Prostate gland (tissue), 2 donors: ENCODE results near the gene LIN28A. TPM values are rescaled to one million over a fixed set of nuclear protein-coding genes. Genes with fewer than 3 reads are reported as not detected.
"Not testable (repeated sequence)": the region's sequence is repeated elsewhere in the genome, so short reads cannot be mapped to it uniquely, and the experiment has no call there.

Source experiments
- DNase-seq: peaks from one replicate; pipeline ENCODE4 v3.0.0-alpha.2; 2019; ENCODE audit warnings: low spot score
- H3K27ac ChIP-seq, 2 donors: fragments of 200-600 bp; sonication (generic); 2 replicates each; pipeline ENCODE4 v1.5.1; 2017 to 2019
- H3K27me3 ChIP-seq: fragments of 200-600 bp; sonication (generic); replicated peaks from 2 replicates; pipeline ENCODE4 v1.5.1; 2019; ENCODE audit not compliant: insufficient read depth
- H3K36me3 ChIP-seq, 2 donors: fragments of 200-600 bp; sonication (generic); 1 replicate in 1 of 2; 2 replicates in 1 of 2; pipeline versions ENCODE4 v1.5.1 to v1.8.1; 2017 to 2019
- H3K4me1 ChIP-seq: fragments of 200-600 bp; sonication (generic); replicated peaks from 2 replicates; pipeline ENCODE4 v1.5.1; 2019
- H3K4me3 ChIP-seq, 2 donors: fragments of 200-600 bp; sonication (generic); 2 replicates each; pipeline ENCODE4 v1.5.1; 2017 to 2019
- H3K9me3 ChIP-seq: fragments of 200-600 bp; sonication (generic); 2 replicates; pipeline ENCODE4 v1.5.1; 2017
- CTCF ChIP-seq, 4 experiments: fragments of 200-600 bp in 2 of 4; fragments of 450-650 bp in 2 of 4; sonication (generic) in 2 of 4; IDR thresholded peaks; 1 replicate in 3 of 4; 2 replicates in 1 of 4; pipeline ENCODE4 v1.5.1; 2016 to 2019; ENCODE audit warnings: antibody characterized with exemption in 4 of 4, mild to moderate bottlenecking in 2 of 4, moderate library complexity in 2 of 4
- POLR2A ChIP-seq: fragments of 450-650 bp; IDR thresholded peaks from one replicate; pipeline ENCODE4 v1.6.1; 2016; ENCODE audit warnings: antibody characterized with exemption, mild to moderate bottlenecking
- POLR2AphosphoS5 ChIP-seq: sonication (generic); formaldehyde crosslinking; IDR thresholded peaks from one replicate; pipeline ENCODE4 v1.6.1; 2017; ENCODE audit warnings: antibody characterized with exemption
- WGBS: methylation state at CpG from one replicate; pipeline ENCODE4 v1.1.5; 2018; 5-methylcytosine and 5-hydroxymethylcytosine counted together
- intact Hi-C: fragments of 100-400 bp; cut with DNase I; formaldehyde crosslinking; loops from one replicate; pipeline ENCODE4 v1.14.2; 2022
- total RNA-seq, 2 donors: library from RNA; depleted of rRNA; stranded (reverse); fragments of >200 nt; gene quantifications; one replicate each; pipeline ENCODE4 v1.1.0, GENCODE V29; 2016

LIN28A gene
- total RNA-seq, 2 donors from 2014 or later: 0.17 TPM; not detected in 1

GRCh38 chr1:26376050-26376449, 34.6 kb upstream of the LIN28A start:
- no peak for DNase-seq
- TF ChIP-seq POLR2AphosphoS5 (no peak), CTCF (IDR thresholded peaks at IDR 0.05) (no peak), POLR2A (no peak)
- no peaks in the 10 kb centered on the region for H3K9me3 ChIP-seq
- no peaks in the 10 kb centered on the region for H3K36me3 ChIP-seq
- no peaks in the 10 kb centered on the region for H3K4me1 ChIP-seq
- no peak overlapping the region for H3K4me3 ChIP-seq
- intact Hi-C loops: no loop called here
- H3K27me3 ChIP-seq: no peaks in the 10 kb centered on the region
- 100% methylated on average over 4 of the region's 4 CpGs for WGBS
- no peak overlapping the region for H3K27ac ChIP-seq

DNA sequence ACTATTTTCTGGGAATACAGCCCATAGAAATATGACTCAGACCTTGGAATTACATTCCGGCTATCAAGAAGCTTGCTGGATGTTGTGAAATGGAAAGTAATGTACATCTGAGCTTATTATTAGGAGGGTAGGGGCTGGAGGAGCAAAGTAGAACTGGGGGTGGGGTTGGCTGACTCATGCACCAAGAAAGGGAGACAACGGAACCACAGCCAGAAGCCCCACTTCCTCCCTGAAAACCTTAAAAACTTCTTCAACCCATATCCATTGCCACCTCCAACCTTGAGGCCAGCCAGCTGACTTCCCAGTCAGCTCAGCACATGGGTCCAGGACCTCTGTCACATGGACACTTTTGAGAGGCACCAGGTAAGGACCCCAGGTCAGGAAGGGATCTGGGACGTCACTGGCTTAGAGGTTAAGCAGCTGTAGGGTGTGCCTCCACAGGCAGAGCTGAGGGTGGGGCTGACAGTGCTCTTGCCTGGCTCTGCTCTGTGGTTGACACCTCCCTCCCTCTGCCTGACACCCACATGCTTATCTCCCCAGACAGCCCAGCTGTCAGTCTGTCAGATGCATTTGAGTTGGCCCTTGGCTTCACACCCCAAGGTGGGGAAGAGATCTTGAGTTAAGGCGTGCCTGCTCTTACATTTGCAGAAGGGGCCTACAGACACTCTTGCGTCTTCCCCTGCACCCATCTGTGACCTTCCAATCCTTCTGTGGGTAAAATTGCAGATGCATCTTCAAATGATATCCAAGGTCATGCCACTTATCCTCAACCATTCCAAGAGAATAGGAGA, 32.3 kb upstream of the LIN28A start:
- no peak overlapping the region for H3K4me3 ChIP-seq
- no peaks in the 10 kb centered on the region for H3K9me3 ChIP-seq
- TF ChIP-seq CTCF (IDR thresholded peaks at IDR 0.05): no peak
- no peak for TF ChIP-seq POLR2A
- TF ChIP-seq POLR2AphosphoS5: no peak
- H3K36me3 ChIP-seq: no peaks in the 10 kb centered on the region
- 49% methylated on average over 5 of the region's 5 CpGs for WGBS
- H3K27me3 ChIP-seq: no peaks in the 10 kb centered on the region
- no peaks in the 10 kb centered on the region for H3K4me1 ChIP-seq
- intact Hi-C loops: no loop called here
- DNase-seq: no peak
- H3K27ac ChIP-seq: no peak overlapping the region

- Histone ChIP-seq H3K4me3 (no peak overlapping the region), H3K27me3 (no peaks in the 10 kb centered on the region), H3K27ac (no peak overlapping the region), H3K9me3 (no peaks in the 10 kb centered on the region), H3K4me1 (no peaks in the 10 kb centered on the region), H3K36me3 (no peaks in the 10 kb centered on the region)
- TF ChIP-seq POLR2AphosphoS5: no peak
- no peak for TF ChIP-seq POLR2A
- no peak for TF ChIP-seq CTCF (IDR thresholded peaks at IDR 0.05)
- intact Hi-C loops: no loop called here
- whole genome bisulfite sequencing: 97% methylated on average over 3 of the region's 3 CpGs
- no peak for DNase-seq
Measured at GRCh38 chr1:26378879-26379251, 31.8 kb upstream of the LIN28A start.

GRCh38 chr1:26384076-26384475, 26.5 kb upstream of the LIN28A start:
- DNase-seq: no peak
- Histone ChIP-seq H3K4me3 (no peak overlapping the region), H3K36me3 (no peaks in the 10 kb centered on the region), H3K4me1 (no peaks in the 10 kb centered on the region), H3K27me3 (no peaks in the 10 kb centered on the region), H3K9me3 (no peaks in the 10 kb centered on the region), H3K27ac (no peak overlapping the region)
- TF ChIP-seq POLR2A (no peak), POLR2AphosphoS5 (no peak), CTCF (IDR thresholded peaks at IDR 0.05) (no peak)
- WGBS: 82% methylated on average over 3 of the region's 3 CpGs
- intact Hi-C loops: no loop called here

DNA sequence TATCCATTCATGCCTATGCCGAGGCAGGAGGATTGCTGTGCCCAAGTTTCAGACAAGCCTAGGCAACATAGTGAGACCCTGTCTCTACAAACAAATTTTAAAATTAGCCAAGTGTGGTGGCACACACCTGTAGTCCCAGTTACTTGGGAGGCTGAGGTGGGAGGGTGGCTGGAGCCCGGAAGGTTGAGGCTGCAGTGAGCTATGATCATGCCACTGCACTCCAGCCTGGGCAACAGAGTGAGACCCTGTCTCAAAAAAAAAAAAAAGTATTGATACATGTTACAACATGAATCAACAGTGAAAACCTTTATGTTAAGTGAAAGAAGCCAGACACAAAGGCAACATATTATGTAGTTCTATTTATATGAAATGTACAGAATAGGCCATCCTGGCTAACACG, 25.6 kb upstream of the LIN28A start:
- H3K9me3 ChIP-seq, H3K4me3 ChIP-seq, H3K36me3 ChIP-seq, H3K27me3 ChIP-seq, H3K27ac ChIP-seq, DNase-seq, intact Hi-C loops, H3K4me1 ChIP-seq: not testable (repeated sequence)
- WGBS: 86% methylated on average over 3 of the region's 3 CpGs
